ENCODE results near the gene PLOD1. TPM values are rescaled to one million over a fixed set of nuclear protein-coding genes. Genes with fewer than 3 reads are reported as not detected.
A peak's percentile ranks its signal among the peaks of the same experiment; 100 is the strongest.

PLOD1 gene
- total and polyA plus RNA-seq, 12 donors = 37.1 to 133 (median 79.9) TPM

- TF ChIP-seq CTCF (IDR thresholded peaks at IDR 0.05) (no peak), POLR2A (IDR thresholded peaks at IDR 0.05) (no peak)
- no peaks in the 10 kb centered on the region for H3K27me3 ChIP-seq
- H3K36me3 ChIP-seq (replicated peaks in 1 of 2) = peaks cover 0 to 21% of the 10 kb centered on the region in 2 donors
- H3K4me3 ChIP-seq = peak overlapping the region in 1 of 4 donors; percentile 69
- intact Hi-C loops (cut with DNase I) = no loop called here
- H3K4me1 ChIP-seq (replicated peaks in 1 of 2) = peaks cover 17 to 23% of the 10 kb centered on the region in 2 donors
- peak overlapping the region in 2 of 5 donors; percentile 91 to 94 for H3K27ac ChIP-seq
- H3K9me3 ChIP-seq (replicated peaks in 1 of 3) = no peaks in the 10 kb centered on the region
- WGBS, 4 donors = 84 to 89% (median 85%) methylated on average over 7 to 13 of the region's 13 CpGs
- DNase-seq = no peak
Measured at GRCh38 chr1:11981378-11982009, 47.0 kb downstream of the PLOD1 start.

DNA sequence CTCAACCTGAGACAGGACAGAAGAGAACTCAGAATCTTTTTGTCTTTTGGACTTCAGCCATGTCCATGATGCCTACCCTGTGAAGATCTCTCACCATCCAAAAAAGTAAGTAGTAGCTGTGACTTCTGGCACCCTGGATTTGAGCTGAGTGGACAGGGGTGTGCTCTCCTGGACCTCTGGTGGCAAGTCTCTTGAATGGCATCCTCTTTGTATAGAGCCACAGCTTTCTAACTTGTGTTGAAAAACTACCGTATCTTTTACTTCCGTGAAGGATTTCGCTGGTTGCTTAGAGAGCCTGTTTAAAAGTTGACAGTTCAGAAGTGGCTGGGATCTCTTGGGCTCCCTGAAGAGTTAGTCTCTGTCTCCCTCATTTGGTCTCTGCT lies 47.5 kb downstream of the PLOD1 start:
- intact Hi-C loops (cut with DNase I) = no loop called here

GRCh38 chr1:11984121-11984520 lies 49.6 kb downstream of the PLOD1 start:
- WGBS, 4 donors = 86 to 91% (median 89%) methylated on average over 5 of the region's 5 CpGs
- H3K36me3 ChIP-seq (replicated peaks in 1 of 2) = peaks cover 0 to 28% of the 10 kb centered on the region in 2 donors
- no peaks in the 10 kb centered on the region for H3K9me3 ChIP-seq (replicated peaks in 1 of 3)
- no peak overlapping the region for H3K4me3 ChIP-seq
- H3K4me1 ChIP-seq (replicated peaks in 1 of 2) = peaks cover 12 to 17% of the 10 kb centered on the region in 2 donors
- TF ChIP-seq POLR2A (IDR thresholded peaks at IDR 0.05) (no peak), CTCF (IDR thresholded peaks at IDR 0.05) (no peak)
- intact Hi-C loops (cut with DNase I) = no loop called here
- no peaks in the 10 kb centered on the region for H3K27me3 ChIP-seq
- no peak overlapping the region for H3K27ac ChIP-seq
- no peak for DNase-seq

More for the DNA sequence above, 47.5 kb downstream of the PLOD1 start:
- Histone ChIP-seq H3K36me3 (replicated peaks in 1 of 2) (peaks cover 0 to 21% of the 10 kb centered on the region in 2 donors), H3K27ac (no peak overlapping the region), H3K9me3 (replicated peaks in 1 of 3) (no peaks in the 10 kb centered on the region), H3K27me3 (no peaks in the 10 kb centered on the region), H3K4me1 (replicated peaks in 1 of 2) (peaks cover 17 to 23% of the 10 kb centered on the region in 2 donors), H3K4me3 (no peak overlapping the region)
- no peak for DNase-seq
- TF ChIP-seq CTCF (IDR thresholded peaks at IDR 0.05) = peak in 4 of 6 experiments; percentile 19 to 35 (median 28)
- TF ChIP-seq POLR2A (IDR thresholded peaks at IDR 0.05) = no peak
- 53 to 83% (median 73%) methylated on average over 3 of the region's 3 CpGs for WGBS, 4 donors

GRCh38 chr1:11984576-11984975 lies 50.1 kb downstream of the PLOD1 start:
- DNase-seq = no peak
- no peaks in the 10 kb centered on the region for H3K27me3 ChIP-seq
- no peak overlapping the region for H3K27ac ChIP-seq
- TF ChIP-seq POLR2A (IDR thresholded peaks at IDR 0.05) (no peak), CTCF (IDR thresholded peaks at IDR 0.05) (no peak)
- intact Hi-C loops (cut with DNase I) = no loop called here
- peaks cover 8 to 12% of the 10 kb centered on the region in 2 donors for H3K4me1 ChIP-seq (replicated peaks in 1 of 2)
- 87 to 95% (median 91%) methylated on average over 6 of the region's 6 CpGs for WGBS, 4 donors
- H3K4me3 ChIP-seq = no peak overlapping the region
- H3K36me3 ChIP-seq (replicated peaks in 1 of 2) = peaks cover 0 to 33% of the 10 kb centered on the region in 2 donors
- H3K9me3 ChIP-seq (replicated peaks in 1 of 3) = no peaks in the 10 kb centered on the region
